ENCODE results near the gene UMAD1. TPM values are rescaled to one million over a fixed set of nuclear protein-coding genes. Genes with fewer than 3 reads are reported as not detected.

Gene UMAD1
- total and polyA plus RNA-seq, 2 donors (not counting 3 experiments of a cell fraction or from before 2014, with no cell fraction given), result 5.6 to 6.6 TPM

- no peak overlapping the region for H3K27ac ChIP-seq (ENCODE audit: insufficient read depth, low read depth, low read length)
- FAIRE-seq, result no peak
- H4K20me1 ChIP-seq (replicated peaks; ENCODE audit: control insufficient read depth, extremely low read depth, insufficient read depth, low read length), result no peaks in the 10 kb centered on the region
- no peaks in the 10 kb centered on the region for H3K79me2 ChIP-seq (ENCODE audit: control insufficient read depth, insufficient read depth, low read length)
- peaks cover 5% of the 10 kb centered on the region for H3K4me1 ChIP-seq (ENCODE audit: control insufficient read depth, extremely low read depth, insufficient read depth, low read length)
- intact Hi-C loops (cut with micrococcal nuclease), result no loop called here
- no TSS peak for BruUV-seq (replicated peaks)
- H3K9me1 ChIP-seq (replicated peaks; ENCODE audit: control insufficient read depth, extremely low read depth, insufficient read depth, low read length), result no peaks in the 10 kb centered on the region
- no peak for DNase-seq (ENCODE audit: low read depth, low spot score)
- no peaks in the 10 kb centered on the region for H3K9me3 ChIP-seq (replicated peaks; ENCODE audit: control insufficient read depth, insufficient read depth, low read length)
- TF ChIP-seq JUN (IDR thresholded peaks at IDR 0.05; ENCODE audit: borderline replicate concordance, insufficient read depth, insufficient read length, low read depth) (no peak), MAX (IDR thresholded peaks at IDR 0.05; ENCODE audit: insufficient read depth, insufficient read length) (no peak), EZH2 (IDR thresholded peaks at IDR 0.05; ENCODE audit: borderline replicate concordance, low read depth, low read length, severe bottlenecking) (no peak), POLR2AphosphoS5 (IDR thresholded peaks at IDR 0.05; ENCODE audit: insufficient read depth, low read depth, low read length) (no peak), MYC (IDR thresholded peaks at IDR 0.05; ENCODE audit: low read depth, low read length) (no peak)
- dilution Hi-C loops (cut with MboI; ENCODE audit: extremely low pct_ligation_motif_present, low sequenced_read_pairs), result no loop called here
- H3K27me3 ChIP-seq (ENCODE audit: control insufficient read depth in 2 of 2, insufficient read depth in 2 of 2, low read length in 2 of 2), result no peaks in the 10 kb centered on the region
- POLR2A ChIA-PET, result no interaction called here
- no peaks in the 10 kb centered on the region for H3K36me3 ChIP-seq (ENCODE audit: control insufficient read depth in 2 of 2, extremely low read depth in 1 of 2, insufficient read depth in 2 of 2, low read length in 2 of 2)
- H3K4me3 ChIP-seq (replicated peaks in 1 of 3; ENCODE audit: insufficient read depth in 1 of 3, low read depth in 1 of 3, low read length in 3 of 3), result no peak overlapping the region
- CTCF ChIA-PET, result interaction anchor here (1.9 kb wide), 1 partner anchor 11 kb away, joined by 9 read pairs; no protein-coding TSS in a partner anchor
- no peak overlapping the region for H3K9ac ChIP-seq (replicated peaks; ENCODE audit: extremely low read depth, insufficient read depth, low read length)
- H2AFZ ChIP-seq (ENCODE audit: low read depth, low read length), result no peak overlapping the region
- no peak overlapping the region for H3K4me2 ChIP-seq (ENCODE audit: insufficient read depth, low read length)
Measured at GRCh38 chr7:7670490-7670889, 29.9 kb downstream of the UMAD1 start.

GRCh38 chr7:7671361-7671760, 30.8 kb downstream of the UMAD1 start:
- no peak overlapping the region for H3K4me2 ChIP-seq (ENCODE audit: insufficient read depth, low read length)
- dilution Hi-C loops (cut with MboI; ENCODE audit: extremely low pct_ligation_motif_present, low sequenced_read_pairs), result no loop called here
- CTCF ChIA-PET, result interaction anchor here (1.9 kb wide), 1 partner anchor 10 kb away, joined by 9 read pairs; no protein-coding TSS in a partner anchor
- POLR2A ChIA-PET, result no interaction called here
- intact Hi-C loops (cut with micrococcal nuclease), result no loop called here
- H3K4me1 ChIP-seq (ENCODE audit: control insufficient read depth, extremely low read depth, insufficient read depth, low read length), result peaks cover 5% of the 10 kb centered on the region
- no peak for TF ChIP-seq POLR2AphosphoS5 (IDR thresholded peaks at IDR 0.05; ENCODE audit: insufficient read depth, low read depth, low read length)
- no peak overlapping the region for H3K9ac ChIP-seq (replicated peaks; ENCODE audit: extremely low read depth, insufficient read depth, low read length)
- H3K4me3 ChIP-seq (replicated peaks in 1 of 3; ENCODE audit: insufficient read depth in 1 of 3, low read depth in 1 of 3, low read length in 3 of 3), result no peak overlapping the region
- FAIRE-seq (no peak), DNase-seq (ENCODE audit: low read depth, low spot score) (no peak)
- no peaks in the 10 kb centered on the region for H3K36me3 ChIP-seq (ENCODE audit: control insufficient read depth in 2 of 2, extremely low read depth in 1 of 2, insufficient read depth in 2 of 2, low read length in 2 of 2)
- no peaks in the 10 kb centered on the region for H3K9me3 ChIP-seq (replicated peaks; ENCODE audit: control insufficient read depth, insufficient read depth, low read length)
- H3K27me3 ChIP-seq (ENCODE audit: control insufficient read depth in 2 of 2, insufficient read depth in 2 of 2, low read length in 2 of 2), result no peaks in the 10 kb centered on the region
- H3K79me2 ChIP-seq (ENCODE audit: control insufficient read depth, insufficient read depth, low read length), result no peaks in the 10 kb centered on the region
- H2AFZ ChIP-seq (ENCODE audit: low read depth, low read length), result no peak overlapping the region
- H3K9me1 ChIP-seq (replicated peaks; ENCODE audit: control insufficient read depth, extremely low read depth, insufficient read depth, low read length), result no peaks in the 10 kb centered on the region
- H4K20me1 ChIP-seq (replicated peaks; ENCODE audit: control insufficient read depth, extremely low read depth, insufficient read depth, low read length), result no peaks in the 10 kb centered on the region
- BruUV-seq (replicated peaks), result no TSS peak
- H3K27ac ChIP-seq (ENCODE audit: insufficient read depth, low read depth, low read length), result no peak overlapping the region
